GM12892 (cell line): ENCODE measurements around the gene CGREF1.

ENCODE experiments used
- POLR2A ChIP-seq: IDR thresholded peaks from 2 replicates; pipeline ENCODE4 v1.6.1; 2011; ENCODE audit warnings: low read depth, low read length, control low read depth
- POLR2AphosphoS5 ChIP-seq: IDR thresholded peaks from 2 replicates; pipeline ENCODE4 v1.6.1; 2011; ENCODE audit warnings: low read depth, low read length, control low read depth
- TAF1 ChIP-seq: IDR thresholded peaks from 2 replicates; pipeline ENCODE4 v1.6.1; 2011; ENCODE audit warnings: low read depth, mild to moderate bottlenecking, control low read depth, low read length, borderline replicate concordance

DNA sequence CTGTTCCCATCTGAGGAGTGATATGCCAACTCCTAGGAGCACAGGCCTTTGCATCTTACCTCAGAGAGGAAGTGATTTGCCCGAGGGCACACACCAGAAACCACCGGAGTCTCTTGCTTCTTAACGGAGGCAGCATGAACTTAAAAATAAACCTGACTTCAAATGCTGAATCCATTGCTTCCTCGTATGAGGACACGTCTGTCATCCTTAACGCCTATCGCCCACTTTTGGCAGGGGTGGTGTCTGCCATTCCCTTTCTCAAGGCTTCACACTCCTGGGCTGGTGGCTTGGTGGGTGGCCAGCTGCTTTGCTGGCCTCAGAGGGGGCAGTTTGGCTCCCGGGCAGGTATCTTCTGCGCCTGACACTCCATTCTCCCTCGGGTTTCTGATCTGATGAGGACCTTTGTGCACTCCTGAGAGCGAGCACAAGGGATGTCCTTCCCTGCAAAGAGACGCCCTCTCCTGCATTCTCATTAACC lies 16.6 kb upstream of the CGREF1 start:
- TF ChIP-seq POLR2A (no peak), TAF1 (no peak), POLR2AphosphoS5 (no peak)
